Large intestine (tissue), 3 donors: ENCODE measurements around the gene BPIFB6. TPM values are rescaled to one million over a fixed set of nuclear protein-coding genes. Genes with fewer than 3 reads are reported as not detected.

Source experiments
- DNase-seq, 2 donors: peaks; one replicate each; pipeline versions ENCODE4 v3.0.0 to v3.0.0-alpha.2; 2013
- H3K27ac ChIP-seq: one replicate; pipeline ENCODE4 v1.5.1; 2013; ENCODE audit warnings: low read length
- H3K27me3 ChIP-seq: 2 replicates; pipeline ENCODE4 v1.6.1; 2013; ENCODE audit warnings: low read length; ENCODE audit not compliant: control insufficient read depth, insufficient read depth
- H3K36me3 ChIP-seq: 2 replicates; pipeline ENCODE4 v1.6.1; 2013; ENCODE audit warnings: low read length; ENCODE audit not compliant: control insufficient read depth, insufficient read depth
- H3K4me1 ChIP-seq: one replicate; pipeline ENCODE4 v1.6.1; 2013; ENCODE audit warnings: low read length; ENCODE audit not compliant: control insufficient read depth, insufficient read depth
- H3K4me3 ChIP-seq: one replicate; pipeline ENCODE4 v1.5.1; 2013; ENCODE audit warnings: low read length
- H3K9me3 ChIP-seq: one replicate; pipeline ENCODE4 v1.6.1; 2013; ENCODE audit warnings: mild to moderate bottlenecking, low read depth, low read length, moderate library complexity; ENCODE audit not compliant: control insufficient read depth
- WGBS: methylation state at CpG from one replicate; pipeline ENCODE4 v1.1.5; 2013; ENCODE audit warnings: low lambda C conversion rate; ENCODE audit not compliant: insufficient coverage; 5-methylcytosine and 5-hydroxymethylcytosine counted together
- polyA plus RNA-seq: library from polyadenylated mRNA; unstranded; fragments of 120-200 nt; gene quantifications from one replicate; pipeline ENCODE4 v1.2.1, GENCODE V29; 2013

BPIFB6 gene
- polyA plus RNA-seq, 1 donor = not detected

- H3K36me3 ChIP-seq = no peaks in the 10 kb centered on the region
- H3K27me3 ChIP-seq = no peaks in the 10 kb centered on the region
- H3K27ac ChIP-seq = no peak overlapping the region
- DNase-seq = no peak
- no peak overlapping the region for H3K4me3 ChIP-seq
- H3K4me1 ChIP-seq = no peaks in the 10 kb centered on the region
- no CpG with 5 or more reads among the region's 3 CpGs for WGBS
- no peaks in the 10 kb centered on the region for H3K9me3 ChIP-seq
Measured at GRCh38 chr20:33067806-33068205, 36.4 kb downstream of the BPIFB6 start.

- no peak overlapping the region for H3K4me3 ChIP-seq
- H3K4me1 ChIP-seq = no peaks in the 10 kb centered on the region
- no peaks in the 10 kb centered on the region for H3K27me3 ChIP-seq
- no peaks in the 10 kb centered on the region for H3K36me3 ChIP-seq
- H3K9me3 ChIP-seq = no peaks in the 10 kb centered on the region
- WGBS = no CpG with 5 or more reads among the region's 12 CpGs
- DNase-seq = no peak
- H3K27ac ChIP-seq = no peak overlapping the region
Measured at GRCh38 chr20:33068251-33068939, 36.9 kb downstream of the BPIFB6 start.

- Histone ChIP-seq H3K4me3 (no peak overlapping the region), H3K9me3 (no peaks in the 10 kb centered on the region), H3K27ac (no peak overlapping the region), H3K4me1 (no peaks in the 10 kb centered on the region), H3K36me3 (no peaks in the 10 kb centered on the region), H3K27me3 (no peaks in the 10 kb centered on the region)
- no peak for DNase-seq
- WGBS = no CpG with 5 or more reads among the region's 9 CpGs
Measured at GRCh38 chr20:33069673-33070072, 38.2 kb downstream of the BPIFB6 start.

GRCh38 chr20:33070111-33071053, 38.9 kb downstream of the BPIFB6 start:
- H3K36me3 ChIP-seq = no peaks in the 10 kb centered on the region
- H3K9me3 ChIP-seq = no peaks in the 10 kb centered on the region
- no peak overlapping the region for H3K4me3 ChIP-seq
- no CpG with 5 or more reads among the region's 19 CpGs for WGBS
- no peak for DNase-seq
- no peaks in the 10 kb centered on the region for H3K4me1 ChIP-seq
- H3K27ac ChIP-seq = no peak overlapping the region
- no peaks in the 10 kb centered on the region for H3K27me3 ChIP-seq

GRCh38 chr20:33071198-33071597, 39.8 kb downstream of the BPIFB6 start:
- no peak for DNase-seq
- Histone ChIP-seq H3K4me1 (no peaks in the 10 kb centered on the region), H3K9me3 (no peaks in the 10 kb centered on the region), H3K27me3 (no peaks in the 10 kb centered on the region), H3K4me3 (no peak overlapping the region), H3K36me3 (no peaks in the 10 kb centered on the region), H3K27ac (no peak overlapping the region)
- WGBS = 80% methylated on average over 2 of the region's 5 CpGs

GRCh38 chr20:33072362-33072761, 40.9 kb downstream of the BPIFB6 start:
- H3K4me1 ChIP-seq = no peaks in the 10 kb centered on the region
- H3K27ac ChIP-seq = no peak overlapping the region
- DNase-seq = no peak
- no peaks in the 10 kb centered on the region for H3K36me3 ChIP-seq
- H3K9me3 ChIP-seq = no peaks in the 10 kb centered on the region
- WGBS = no CpG with 5 or more reads among the region's 4 CpGs
- H3K4me3 ChIP-seq = no peak overlapping the region
- H3K27me3 ChIP-seq = no peaks in the 10 kb centered on the region

- no peak for DNase-seq
- Histone ChIP-seq H3K36me3 (no peaks in the 10 kb centered on the region), H3K4me3 (no peak overlapping the region), H3K4me1 (no peaks in the 10 kb centered on the region), H3K27me3 (no peaks in the 10 kb centered on the region), H3K9me3 (no peaks in the 10 kb centered on the region), H3K27ac (no peak overlapping the region)
- WGBS = 100% methylated on average over 1 of the region's 2 CpGs
Measured at GRCh38 chr20:33072813-33073212, 41.4 kb downstream of the BPIFB6 start.

GRCh38 chr20:33074675-33075074, 43.2 kb downstream of the BPIFB6 start:
- Histone ChIP-seq H3K27ac (no peak overlapping the region), H3K27me3 (no peaks in the 10 kb centered on the region), H3K4me1 (no peaks in the 10 kb centered on the region), H3K36me3 (no peaks in the 10 kb centered on the region), H3K9me3 (no peaks in the 10 kb centered on the region), H3K4me3 (no peak overlapping the region)
- no peak for DNase-seq
- WGBS = 83% methylated on average over 2 of the region's 2 CpGs

- Histone ChIP-seq H3K27me3 (no peaks in the 10 kb centered on the region), H3K27ac (no peak overlapping the region), H3K4me1 (no peaks in the 10 kb centered on the region), H3K9me3 (no peaks in the 10 kb centered on the region), H3K4me3 (no peak overlapping the region), H3K36me3 (no peaks in the 10 kb centered on the region)
- DNase-seq = no peak
- whole genome bisulfite sequencing = no CpG with 5 or more reads among the region's 6 CpGs
Measured at GRCh38 chr20:33075281-33075680, 43.8 kb downstream of the BPIFB6 start.

GRCh38 chr20:33076662-33077372, 45.4 kb downstream of the BPIFB6 start:
- Histone ChIP-seq H3K27me3 (no peaks in the 10 kb centered on the region), H3K9me3 (no peaks in the 10 kb centered on the region), H3K27ac (no peak overlapping the region), H3K4me3 (no peak overlapping the region), H3K4me1 (no peaks in the 10 kb centered on the region), H3K36me3 (no peaks in the 10 kb centered on the region)
- WGBS = no CpG with 5 or more reads among the region's 6 CpGs
- no peak for DNase-seq
